GM21526 (cell line): ENCODE data around the gene ANOS1.

Experiments
- ATAC-seq: cut with Tn5 transposase; IDR thresholded peaks from one replicate; pipeline ENCODE4 v1.9.1; 2021; ENCODE audit warnings: moderate library complexity; ENCODE audit not compliant: unreplicated experiment, low FRiP score

Gene ANOS1

DNA sequence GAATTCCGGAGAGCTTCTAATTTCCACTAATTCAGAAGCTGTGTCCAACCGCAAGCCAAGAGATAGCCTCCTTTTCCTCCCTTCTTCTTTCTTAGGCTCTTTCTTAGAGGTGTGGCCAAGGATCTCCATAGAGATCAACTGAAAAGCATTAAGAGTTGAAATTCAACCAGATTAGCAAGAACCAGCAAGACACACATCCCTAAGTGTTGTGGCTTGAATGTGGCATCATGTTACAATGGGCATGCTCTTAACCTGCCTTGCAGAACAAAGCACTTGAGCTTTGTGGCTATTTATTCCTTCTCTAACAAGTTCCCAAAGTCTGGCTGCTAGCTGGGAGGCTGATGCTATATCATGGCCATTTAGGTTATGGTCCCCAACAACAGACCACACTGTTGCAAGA, 10.4 kb downstream of the ANOS1 start:
- ATAC-seq: no peak

DNA sequence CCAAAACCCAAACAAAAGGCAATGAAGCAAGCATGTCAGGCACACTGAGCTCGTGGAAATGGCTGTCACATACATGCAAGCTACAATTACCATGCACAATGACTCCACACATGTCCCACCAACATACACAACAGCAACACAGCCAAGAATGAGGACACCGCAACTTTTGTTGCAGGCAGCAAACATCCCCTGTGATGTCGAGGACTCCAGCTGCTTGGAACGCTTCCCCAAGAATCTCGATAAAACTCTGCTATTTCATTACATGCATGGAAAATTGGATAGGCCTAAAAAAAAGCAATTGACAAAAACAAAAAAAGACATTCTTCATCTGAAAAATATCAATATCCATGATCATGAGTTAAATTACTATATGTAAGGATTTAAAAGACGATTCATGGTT, 11.8 kb downstream of the ANOS1 start:
- ATAC-seq: no peak

DNA sequence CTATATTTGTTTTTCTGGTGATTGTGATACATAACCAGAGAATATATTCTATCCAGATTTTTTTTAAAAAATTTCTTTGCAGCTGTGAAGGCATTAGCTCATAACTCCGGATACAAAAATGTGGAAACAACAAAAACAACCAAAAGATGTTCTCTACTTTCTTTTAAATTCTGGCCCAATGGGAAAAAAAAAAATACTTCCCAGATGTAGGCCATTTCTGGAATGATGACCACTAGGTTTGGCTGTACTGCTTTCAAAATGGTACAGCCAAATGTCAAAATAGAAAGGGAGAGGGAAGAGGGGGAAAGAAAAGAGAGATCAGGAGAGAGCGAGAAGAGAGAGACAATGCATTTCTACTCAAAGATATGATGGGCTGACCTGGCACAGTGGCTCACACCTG, 14.6 kb downstream of the ANOS1 start:
- ATAC-seq: no peak

DNA sequence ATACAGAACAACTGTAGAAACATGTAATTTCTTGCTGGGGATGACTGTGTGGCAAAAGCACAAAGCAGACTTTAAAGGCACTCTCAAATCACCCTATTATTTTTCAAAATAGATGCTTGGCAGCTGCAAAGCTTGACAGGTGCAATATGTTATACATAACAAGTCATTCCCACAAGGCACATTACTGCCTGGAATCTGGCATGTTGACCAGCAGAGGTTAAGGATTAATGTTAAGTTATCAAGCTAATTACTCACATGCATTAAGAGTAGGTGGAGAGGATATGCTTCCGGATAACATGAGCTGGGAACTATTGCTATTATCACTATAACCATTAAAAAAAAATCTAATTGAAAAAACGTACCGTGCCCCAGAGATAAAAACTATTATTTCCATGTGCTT, 17.8 kb downstream of the ANOS1 start:
- no peak for ATAC-seq

DNA sequence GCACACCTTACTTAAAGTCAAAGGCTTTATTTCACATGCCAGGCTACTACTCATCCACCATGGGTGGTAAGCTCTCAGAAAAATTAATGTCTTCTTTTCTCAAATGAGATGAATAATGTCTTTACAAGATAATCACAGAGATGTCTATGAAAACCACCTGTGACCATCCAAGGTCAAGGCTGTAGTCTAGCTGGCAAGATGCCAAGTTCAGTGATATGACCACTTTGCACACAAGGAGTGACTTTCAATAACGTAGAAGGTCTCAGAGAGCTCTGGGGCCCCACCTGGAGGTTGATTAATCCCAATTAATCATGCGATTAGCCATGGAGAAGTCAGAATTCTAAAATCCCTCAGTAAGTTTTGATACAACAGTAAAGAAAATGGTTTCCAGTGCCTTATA, 20.5 kb downstream of the ANOS1 start:
- ATAC-seq: no peak

DNA sequence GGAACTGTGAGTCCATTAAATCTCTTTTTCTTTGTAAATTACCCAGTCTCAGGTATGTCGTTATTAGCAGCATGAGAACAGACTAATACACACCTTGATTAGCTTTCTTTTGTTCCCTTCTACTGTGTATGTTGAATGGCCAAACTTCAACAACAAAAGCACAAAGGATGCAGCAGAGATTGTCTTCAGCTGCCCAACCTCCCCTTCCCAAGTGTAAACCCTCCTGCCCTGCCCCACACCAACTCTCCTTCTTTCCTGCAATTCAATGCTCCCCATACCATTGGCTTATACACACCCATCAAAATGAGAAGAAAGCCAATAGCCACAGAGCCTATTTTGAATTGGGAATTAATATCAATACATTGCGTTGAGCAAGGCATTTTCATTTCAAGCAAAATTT, 27.8 kb downstream of the ANOS1 start:
- ATAC-seq: no peak

DNA sequence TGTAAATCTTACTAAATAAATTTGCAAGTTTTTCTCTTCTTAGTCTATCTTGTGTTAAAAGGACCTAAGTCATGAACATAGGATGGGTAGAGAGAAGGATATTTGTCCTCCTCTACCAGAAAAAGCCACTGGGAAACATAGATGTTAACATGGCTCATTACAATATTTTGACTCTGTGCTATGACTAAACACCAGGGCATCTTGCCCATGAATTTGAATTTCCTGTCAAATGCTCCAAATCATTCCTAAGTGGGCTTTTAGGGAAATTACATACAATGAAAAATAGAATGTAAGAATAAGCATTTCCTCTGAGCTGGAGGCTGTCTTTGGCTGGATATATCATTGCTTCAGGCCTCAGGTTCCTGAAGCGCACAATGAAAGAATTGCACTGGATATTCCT, 39.1 kb downstream of the ANOS1 start:
- no peak for ATAC-seq

DNA sequence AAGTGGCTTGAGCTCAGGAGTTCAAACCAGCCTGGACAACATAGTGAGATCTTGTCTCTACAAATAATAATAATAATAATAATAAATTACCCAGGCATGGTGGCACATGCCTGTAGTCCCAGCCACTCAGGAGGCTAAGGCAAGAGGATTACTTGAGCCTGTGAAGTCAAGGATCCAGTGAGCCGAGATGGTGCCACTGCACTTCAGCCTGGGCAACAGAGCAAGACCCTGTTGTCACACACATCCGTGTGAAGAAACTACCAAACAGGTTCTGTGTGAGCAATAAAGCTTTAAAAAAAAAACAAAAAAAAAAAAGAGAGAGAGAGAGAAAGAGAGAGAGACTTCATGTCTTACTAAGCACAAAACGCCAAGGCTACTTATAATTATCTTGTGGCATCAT, 42.5 kb downstream of the ANOS1 start:
- ATAC-seq: no peak

DNA sequence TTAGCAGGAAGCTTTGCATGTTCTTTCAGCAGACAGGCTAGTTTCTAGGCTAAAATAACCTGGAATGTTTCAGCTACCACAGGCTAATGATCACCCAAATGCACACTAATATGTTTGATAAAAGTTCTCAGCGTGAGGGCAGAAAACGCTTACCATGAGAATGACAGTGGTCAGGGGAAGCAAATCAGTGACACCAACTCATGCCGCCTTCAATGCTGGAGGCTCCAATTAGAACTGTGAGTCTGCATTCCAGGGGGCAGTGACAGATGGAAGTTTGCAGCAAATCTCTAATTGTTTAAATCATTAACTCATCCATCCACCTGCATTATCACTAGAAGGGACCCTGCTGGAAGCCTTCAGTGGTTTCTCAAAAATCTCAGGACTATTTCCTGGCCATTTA, 43.2 kb downstream of the ANOS1 start:
- no peak for ATAC-seq

DNA sequence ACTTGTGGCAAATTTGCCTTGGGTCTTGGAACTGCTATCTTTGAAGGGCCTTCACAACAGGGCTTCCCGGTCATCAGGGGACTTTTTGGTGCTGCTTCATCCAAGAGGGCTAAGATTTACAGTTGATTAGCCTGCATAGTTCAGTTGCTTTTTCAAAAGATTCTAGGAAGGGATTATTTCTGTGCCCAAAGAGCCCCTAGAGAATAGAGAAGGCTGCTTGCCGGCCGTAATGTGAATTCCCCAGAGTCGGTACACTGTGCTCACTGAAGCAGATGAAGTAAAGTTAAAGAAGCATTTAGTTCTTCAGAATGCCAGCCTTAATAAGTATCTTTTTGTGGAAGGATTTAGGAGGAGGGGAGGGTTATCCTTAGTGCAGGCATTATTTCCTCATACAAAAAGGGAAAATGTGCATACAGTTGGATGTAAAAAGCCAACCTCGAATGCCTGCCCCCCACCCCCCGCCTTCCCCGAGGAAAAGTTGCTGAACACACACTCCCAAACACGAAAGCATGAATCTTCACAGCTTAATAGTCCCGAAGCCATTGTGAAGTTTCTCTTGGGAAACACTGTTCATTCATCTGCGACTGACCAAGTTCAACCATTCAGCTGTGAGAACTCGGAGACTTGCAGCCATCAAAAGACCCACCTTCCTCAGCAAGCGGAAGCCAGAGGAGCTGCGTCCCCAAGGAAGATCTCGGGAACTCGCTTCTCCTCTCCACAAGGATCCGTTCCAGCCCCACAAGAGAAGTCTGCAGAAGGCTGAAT, 47.6 kb downstream of the ANOS1 start:
- no peak for ATAC-seq

DNA sequence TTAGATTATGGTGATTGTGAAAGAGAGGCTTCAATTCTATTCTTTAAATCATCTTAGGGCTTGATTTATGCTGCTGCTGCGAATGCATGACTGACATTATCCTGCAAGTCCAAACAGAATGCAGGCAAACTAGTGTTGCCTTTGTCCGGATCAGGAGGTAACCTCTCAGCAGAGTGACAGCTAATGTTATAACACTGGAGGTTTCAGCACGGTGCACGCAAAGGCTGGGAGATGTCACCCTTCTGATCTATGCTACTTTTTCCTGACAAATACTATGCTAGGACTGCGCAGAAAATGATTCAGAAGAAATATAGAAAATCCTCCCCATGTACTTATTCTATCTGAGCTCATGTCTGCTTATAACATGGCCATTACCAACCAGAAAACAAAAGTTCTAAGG, 48.2 kb downstream of the ANOS1 start:
- no peak for ATAC-seq

DNA sequence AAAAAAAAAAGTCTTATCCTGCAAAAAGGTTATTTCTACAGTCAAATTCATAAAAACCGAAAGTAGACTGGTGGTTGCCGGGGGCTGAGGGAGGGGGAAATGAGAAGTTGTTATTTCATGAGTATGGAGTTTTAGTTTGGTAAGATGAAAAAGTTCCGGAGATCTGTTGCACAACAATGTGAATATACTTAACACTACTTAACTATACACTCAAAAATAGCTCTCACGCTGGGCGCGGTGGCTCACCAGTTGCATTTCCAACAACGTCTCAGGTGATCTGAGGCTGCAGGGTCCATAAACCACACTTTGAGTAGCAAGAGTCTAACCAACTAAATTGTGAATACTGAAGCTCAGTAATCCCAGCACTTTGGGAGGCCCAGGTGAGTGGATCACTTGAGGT, 52.4 kb downstream of the ANOS1 start:
- no peak for ATAC-seq

DNA sequence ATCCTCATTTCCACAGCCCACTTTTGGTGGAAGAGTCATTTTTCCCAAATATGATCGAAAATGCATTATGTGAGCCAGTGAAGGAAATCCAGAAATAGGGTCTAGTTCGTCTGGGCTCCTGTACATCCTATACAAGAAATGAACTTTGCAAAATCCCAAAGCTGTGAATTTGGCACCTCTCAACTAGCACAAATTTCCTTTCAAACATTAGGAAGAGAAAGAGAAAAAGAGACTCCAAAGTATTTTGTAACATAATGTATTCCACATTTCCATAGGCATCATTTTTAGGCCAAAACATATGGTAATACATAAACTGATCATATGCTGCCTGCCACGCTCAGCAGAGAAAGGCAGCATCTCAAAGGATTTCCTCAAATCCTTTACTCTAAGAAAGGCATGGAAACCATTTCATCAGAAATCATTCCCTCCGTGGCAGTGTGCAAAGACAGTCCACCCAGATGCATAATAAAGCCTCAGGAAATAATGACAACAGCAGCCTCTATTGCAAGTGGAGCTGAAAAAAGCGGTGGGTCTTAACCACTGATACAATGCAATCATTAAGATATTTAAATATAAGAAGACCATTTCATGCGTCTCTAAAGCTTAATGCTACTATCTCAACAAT, 56.8 kb downstream of the ANOS1 start:
- no peak for ATAC-seq

DNA sequence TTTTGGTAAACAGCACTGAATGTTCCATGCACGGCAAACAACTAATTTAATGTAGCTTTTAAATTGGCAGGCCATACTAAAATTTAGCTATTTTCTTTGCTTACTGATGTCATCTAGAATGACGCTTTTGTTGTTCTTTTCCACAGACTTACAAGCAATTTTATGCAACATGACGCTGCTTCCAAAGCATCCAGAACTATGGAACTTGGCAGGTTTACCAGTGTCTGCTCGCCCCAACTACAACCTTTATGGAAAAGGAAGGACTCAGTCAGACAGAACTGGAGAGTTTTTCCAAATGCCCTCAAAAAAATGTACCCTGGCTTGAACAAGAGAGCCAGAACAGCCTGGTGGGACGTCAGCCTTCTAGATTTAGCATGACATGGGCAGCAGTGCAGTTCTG, 58.7 kb downstream of the ANOS1 start:
- no peak for ATAC-seq

DNA sequence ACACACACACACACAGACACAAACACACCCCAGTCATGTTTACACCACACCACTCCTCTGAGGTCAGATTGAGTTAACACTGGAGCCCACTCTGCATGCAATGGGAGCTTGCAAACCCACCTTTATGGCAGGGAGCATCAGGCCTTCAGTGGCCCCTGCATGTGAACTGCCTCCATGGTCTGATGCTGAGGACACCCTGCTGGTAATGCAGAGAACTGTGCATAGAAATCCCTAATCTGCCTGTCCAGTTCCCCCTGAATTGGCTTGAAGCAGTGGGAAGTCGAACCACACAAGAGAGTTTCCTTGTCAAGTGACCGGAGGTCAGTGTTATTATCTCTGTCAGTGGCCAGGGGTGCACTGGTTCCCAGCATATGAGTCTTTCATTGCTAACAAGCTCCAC, 59.8 kb downstream of the ANOS1 start:
- no peak for ATAC-seq

DNA sequence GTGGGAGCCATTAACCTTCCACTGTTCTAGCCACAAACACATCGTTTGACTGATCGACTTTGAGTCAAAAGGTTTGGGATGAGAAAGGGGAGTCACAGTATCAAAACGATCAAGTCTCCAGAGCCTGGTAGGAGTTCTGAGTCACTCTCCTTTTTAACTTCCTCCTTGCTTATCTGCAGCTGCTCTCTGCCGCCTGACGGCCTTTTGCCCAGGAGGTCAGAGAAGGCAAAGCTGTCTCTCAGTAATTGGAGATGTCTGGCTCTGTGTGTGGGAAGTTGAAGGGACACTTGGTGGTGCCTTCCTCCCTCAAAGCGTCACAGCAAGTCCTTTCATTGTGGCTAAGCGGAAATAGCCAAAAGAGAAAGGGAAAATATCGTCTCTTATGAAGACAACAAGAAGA, 63.1 kb downstream of the ANOS1 start:
- ATAC-seq: no peak

DNA sequence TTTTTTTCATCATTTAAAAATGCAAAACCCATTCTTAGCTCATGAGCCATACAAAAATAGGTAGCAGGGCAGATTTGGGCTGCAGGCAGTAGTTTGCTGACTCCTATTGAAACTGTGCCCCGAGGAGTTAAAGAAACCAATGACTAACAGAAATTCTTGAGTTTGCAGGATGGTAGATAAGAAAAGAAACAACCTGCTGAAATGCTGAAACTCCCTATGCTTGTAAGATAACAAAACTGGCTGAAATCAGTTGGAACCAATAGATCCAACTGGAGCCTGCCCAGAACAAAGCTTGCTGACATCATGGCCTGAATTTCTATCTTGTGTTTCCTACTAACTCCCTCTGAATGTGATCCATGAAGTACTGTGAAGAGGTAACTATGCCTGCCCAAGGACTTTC, 68.6 kb downstream of the ANOS1 start:
- ATAC-seq: no peak

DNA sequence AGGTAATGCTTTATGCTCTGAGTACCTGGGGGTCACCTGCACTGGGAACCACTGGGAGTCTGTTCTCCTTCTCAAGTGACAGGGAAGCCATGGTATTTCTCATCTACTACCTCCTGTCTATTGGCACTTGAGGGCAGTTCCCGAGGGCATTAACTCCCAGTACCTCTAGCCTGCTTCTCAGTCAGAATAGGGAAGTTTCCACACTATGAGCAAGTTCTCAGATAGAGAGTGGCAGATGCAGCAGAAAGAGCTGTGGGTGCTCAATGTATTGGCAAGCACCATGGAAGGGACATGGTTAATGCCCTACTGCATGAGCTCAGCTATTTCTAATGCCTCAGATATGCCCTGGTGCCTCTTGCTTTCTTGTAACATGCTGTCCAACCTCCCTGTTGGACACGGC, 74.1 kb downstream of the ANOS1 start:
- ATAC-seq: no peak

DNA sequence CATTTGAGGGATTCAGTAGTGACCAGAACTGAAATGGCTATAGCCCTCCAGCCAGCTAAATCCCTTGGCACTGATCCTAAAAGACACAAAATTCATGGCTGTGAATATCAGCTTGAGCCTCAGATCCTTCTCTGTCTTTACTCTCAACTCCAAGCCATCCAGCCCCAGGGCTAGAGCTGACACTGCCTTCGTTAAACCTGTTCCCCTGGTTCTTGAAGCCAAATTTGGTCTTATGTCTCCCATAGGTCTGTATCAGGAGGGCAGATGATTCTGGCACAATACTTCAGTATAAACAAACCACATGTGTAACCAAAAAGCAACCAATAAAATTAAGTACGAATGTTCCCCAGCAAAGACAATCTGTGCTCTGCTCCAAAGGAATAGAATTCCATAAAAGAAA, 78.0 kb downstream of the ANOS1 start:
- no peak for ATAC-seq

DNA sequence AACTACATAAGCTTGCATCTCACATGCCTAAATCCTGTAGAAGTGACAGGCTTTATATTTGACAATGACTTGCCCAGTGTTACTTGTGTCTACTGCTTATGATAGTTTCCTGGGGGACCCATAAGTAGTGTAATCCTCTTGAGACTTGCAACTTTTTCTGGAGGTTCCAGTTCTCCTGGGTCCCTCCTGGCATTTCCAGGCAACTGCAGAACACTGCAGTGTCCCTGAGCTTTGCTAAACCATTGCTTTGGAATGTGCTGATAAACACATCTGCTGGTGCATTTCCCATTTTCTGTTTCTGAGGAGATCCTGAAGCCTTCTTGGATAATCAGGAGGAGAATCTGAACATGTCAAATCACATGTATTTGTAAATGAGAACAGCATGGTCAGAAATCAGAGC, 82.0 kb downstream of the ANOS1 start:
- ATAC-seq: no peak

DNA sequence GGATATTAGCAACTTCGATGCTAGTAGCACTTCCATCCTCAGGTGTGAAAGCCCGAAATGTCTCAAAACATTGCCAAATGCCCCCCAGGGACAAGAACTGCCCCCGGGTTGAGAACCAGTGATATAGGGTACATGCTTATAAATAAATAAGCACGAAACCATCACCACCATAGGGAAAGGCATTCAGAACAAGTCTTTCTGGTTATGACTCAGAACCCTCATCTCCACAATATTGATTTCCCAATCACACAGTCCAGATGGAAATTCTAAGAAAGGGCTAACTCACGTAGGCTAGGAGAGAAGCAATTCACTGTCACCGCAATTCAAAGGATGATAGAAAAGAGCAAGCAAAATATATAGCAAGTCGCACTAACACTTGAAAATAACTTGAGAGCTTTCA, 84.8 kb downstream of the ANOS1 start:
- ATAC-seq: no peak

DNA sequence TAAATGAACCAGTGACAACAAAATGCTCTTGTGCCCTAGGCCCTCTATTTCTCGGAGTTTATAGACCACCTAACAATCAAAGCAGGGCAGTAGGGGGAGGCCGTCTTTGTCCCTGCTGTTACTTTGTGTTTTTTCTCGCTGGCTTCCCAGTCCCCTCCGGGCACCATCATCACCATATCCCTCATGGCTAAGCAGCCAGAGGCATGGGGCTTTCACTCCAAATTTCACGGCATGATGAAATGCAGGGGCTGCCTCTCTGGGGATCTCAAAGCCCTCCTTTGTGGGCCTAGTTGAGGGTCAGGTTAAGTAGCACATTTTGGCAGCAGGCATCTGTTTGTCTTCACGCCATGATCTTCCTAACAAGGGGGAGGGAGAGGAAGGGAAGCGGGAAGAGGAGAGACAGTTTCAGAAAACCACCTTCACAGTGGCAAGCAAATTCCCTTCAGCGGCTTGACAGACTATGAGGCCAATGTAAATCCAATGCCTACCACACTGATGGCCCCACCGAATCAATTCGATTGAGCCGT, 91.9 kb downstream of the ANOS1 start:
- no peak for ATAC-seq
